ENCODE measurements around the gene EFNA5. TPM values are rescaled to one million over a fixed set of nuclear protein-coding genes. Genes with fewer than 3 reads are reported as not detected.
"Not testable (repeated sequence)": the region's sequence is repeated elsewhere in the genome, so short reads cannot be mapped to it uniquely, and the experiment has no call there.

EFNA5 gene
- polyA plus RNA-seq, 4 donors, result 26.8 to 40.8 (median 31.8) TPM

DNA sequence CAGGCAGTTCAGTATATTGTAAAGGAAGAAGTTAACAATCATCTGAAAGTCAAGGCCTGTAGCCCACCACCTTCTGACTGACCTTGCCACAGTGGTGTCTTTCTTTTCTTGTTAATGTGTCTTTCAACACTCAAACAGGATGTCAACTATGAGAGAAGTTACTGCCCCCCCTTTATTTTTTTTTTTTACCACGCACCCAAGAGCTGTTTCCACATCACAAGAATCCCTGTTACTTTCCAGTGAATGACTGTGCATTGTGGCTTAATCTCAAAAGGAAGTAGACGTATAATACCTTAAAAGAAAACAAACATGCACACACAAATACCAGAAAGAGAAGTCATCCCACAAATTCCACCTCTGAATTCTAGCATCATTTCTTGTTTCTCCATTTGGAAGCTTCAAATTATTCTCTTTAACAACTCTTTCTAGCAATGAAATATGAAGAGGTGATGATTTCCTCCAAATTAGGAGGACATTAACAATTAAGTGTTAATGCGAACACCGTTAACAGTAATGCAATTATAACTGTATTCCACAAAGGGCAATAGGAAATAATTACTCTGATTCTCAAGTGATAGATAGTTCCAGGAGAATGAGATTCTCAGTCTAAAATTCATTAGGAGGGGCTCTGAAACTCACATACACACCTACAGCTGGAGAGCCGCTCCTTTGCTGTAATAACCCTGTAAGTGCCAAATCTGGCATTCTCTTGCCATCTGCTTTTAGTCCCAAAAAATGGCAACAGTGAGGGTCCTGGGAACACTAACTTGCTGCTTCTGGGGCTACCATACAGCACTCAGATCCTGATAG, 201.0 kb downstream of the EFNA5 start:
- no peak for DNase-seq (ENCODE audit: low read depth in 4 of 4, low spot score in 3 of 4)

DNA sequence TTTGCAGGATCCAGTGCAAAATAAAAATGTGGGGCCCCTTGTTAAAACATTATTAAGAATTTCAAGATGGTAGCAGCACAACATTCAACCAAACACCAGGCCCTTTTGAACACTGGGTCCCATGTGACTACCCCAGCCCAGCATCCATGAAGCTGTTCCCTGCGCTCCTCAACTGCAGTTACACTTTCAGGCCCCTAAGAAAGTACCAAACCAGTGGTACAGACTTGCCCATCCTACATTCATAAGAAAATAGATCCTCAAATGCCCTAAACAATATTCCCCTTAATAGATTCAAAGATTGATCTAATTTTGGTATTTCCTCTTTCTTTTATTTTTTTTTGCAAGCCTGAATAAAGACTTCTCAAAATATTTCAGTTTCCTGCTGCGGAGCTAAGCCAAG, 201.7 kb downstream of the EFNA5 start:
- DNase-seq (ENCODE audit: low read depth in 4 of 4, low spot score in 3 of 4), result no peak

DNA sequence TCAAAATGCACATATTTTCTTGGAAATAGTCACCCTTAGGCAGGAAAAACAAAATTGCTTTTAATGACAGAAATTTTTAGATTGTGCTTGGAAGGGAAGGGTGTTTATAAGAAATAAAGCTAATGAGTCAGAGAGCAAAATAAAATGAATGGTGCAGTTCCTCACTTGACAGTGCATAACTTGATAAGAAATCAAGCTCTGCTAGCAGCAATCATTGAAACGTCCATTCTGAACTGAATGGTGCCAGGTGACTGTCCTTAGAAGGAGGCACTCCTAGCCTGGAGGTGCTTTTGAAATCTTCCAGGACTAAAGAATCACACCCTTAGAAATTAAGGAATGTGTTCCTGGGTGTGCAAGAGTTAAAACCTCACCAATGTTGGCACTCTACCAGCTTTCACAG, 202.5 kb downstream of the EFNA5 start:
- no peak for DNase-seq (ENCODE audit: low read depth in 4 of 4, low spot score in 3 of 4)

DNA sequence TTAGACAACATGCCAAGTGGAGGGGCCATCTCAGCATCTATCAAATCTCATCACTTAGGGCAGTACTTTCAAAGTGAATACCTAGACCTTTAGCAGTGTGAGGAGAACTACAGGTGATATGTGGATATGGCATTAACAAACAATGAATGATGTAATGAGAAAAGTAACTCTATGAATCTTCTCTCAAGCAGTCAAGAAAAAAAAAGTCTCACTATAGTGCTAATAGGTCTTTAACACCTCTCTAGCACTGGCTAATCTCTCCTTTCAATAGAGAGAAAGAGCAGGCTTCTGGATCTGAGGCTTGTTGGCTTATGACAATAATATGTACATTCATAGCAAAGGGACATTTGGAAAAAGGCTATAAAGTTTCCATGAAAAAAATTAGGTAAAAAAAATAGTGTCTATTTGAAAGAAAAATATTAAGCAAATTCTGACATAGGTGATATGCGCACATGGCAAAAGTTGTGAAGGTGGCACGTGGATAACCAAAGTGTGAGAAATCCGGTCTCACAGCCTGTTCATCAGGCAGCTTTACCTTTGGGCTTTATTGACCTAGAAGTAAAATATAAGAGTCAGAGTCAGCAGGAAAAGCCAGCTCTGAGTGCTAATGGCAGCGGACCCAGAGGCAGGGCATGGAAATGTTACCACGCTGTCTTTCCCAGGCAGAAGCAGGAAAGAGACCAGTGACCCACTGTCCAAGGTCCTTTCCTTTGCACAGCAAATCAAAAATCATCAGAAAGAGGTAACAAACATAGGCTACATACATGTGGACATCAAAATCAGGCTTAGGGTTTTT, 203.4 kb downstream of the EFNA5 start:
- no peak for DNase-seq (ENCODE audit: low read depth in 4 of 4, low spot score in 3 of 4)

DNA sequence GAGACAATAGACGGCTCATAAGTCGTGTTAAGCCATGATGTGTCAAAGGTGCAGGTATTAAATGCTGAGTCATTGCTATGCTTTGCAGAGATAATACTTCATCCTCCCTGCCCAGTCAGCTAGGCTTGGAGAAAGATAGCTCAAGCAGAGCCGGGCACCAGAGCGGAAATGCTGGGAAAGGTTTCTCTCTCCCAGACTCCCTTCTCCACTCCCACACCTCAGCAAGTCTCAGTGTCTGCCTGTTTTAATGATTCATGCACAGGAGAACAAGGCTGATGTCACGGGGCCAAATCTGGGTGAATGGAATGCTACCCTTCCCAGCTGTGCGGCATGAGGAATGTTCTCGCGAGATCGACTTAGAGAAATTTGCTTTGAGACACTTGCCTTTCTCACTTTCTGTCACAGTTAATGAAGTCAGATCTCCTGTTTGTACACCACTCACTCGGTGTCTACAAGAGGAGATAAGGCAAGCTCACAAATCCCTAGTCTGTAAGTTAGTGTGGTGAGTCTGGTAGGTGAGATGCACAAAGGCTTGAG, 204.4 kb downstream of the EFNA5 start:
- peak; percentile 62 to 82 (median 66) for DNase-seq (ENCODE audit: low read depth in 4 of 4, low spot score in 3 of 4)

DNA sequence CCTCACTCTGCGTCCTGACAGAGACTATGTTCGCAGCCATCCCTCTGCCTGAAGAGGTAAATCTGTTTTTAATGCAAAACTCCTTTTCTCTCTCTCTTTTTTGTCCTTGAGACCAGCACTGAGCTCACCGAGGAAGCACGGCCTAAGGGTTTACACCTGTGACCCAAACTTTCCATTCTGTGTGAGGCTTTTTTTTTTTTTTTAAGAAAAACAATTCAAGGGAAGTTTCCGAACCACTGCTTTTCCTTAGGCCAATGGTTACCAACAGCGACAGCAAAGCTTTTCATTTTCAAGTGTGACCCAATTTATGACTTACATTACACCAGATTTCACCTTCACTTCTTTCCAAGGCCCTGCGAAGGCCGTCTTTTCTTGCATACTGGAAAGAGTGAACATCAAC, 205.9 kb downstream of the EFNA5 start:
- DNase-seq (ENCODE audit: low read depth in 4 of 4, low spot score in 3 of 4), result no peak

DNA sequence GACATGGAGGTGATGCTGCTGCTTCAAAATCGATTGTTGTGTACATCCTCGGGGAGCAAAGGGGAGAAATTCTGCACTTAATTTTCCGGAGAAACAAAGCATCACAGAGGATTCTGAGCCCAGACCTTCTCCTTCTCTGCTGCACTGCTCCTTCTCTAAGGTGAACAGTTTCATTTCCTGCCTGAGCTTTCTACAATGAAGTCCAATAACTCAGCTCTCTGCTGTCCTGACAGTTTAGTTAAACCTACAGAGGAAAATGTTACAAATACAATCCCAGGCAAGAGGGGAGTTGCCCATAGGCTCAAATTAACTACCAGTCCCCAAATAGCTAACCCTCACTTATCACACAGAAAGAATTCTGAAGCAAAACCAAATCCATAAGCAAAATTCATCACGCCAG, 206.3 kb downstream of the EFNA5 start:
- DNase-seq (ENCODE audit: low read depth in 4 of 4, low spot score in 3 of 4), result no peak

DNA sequence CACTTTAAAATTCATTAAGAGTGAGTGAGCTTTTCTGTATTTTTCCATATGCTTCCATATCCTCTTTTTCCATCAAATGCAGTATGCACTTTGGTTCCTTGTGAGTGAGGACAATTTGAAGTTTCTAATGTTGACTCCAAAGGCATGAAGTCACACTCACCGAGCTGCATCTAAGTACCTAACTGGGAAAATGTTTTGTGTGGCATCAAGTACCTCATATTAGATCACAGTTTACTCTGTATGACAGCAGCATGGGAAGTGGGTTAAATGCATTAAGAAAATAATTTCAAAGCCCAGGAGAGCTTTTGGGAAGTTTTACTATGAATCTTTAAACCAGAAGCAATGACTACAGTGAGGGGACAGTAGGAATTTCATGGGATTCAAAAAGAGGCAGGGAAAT, 207.0 kb downstream of the EFNA5 start:
- no peak for DNase-seq (ENCODE audit: low read depth in 4 of 4, low spot score in 3 of 4)

DNA sequence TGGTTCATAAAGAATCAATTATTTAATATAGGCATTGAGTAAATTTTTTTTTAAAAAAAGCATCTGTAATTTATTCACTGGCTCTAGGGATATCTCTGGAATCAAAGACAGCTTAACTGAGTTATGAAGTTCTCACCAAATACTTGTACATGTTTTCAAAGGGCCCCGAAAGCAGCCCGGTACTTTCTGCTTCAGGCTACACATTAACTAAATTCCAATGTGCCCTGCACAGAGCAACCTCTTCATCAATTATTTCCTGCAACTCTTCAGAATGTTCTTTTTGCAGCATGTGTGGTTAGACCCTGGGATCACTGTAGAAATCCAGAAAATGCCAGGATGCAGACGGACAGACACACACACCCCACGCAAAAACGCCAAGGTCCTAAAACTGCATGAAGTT, 209.0 kb downstream of the EFNA5 start:
- DNase-seq (ENCODE audit: low read depth in 4 of 4, low spot score in 3 of 4), result no peak

DNA sequence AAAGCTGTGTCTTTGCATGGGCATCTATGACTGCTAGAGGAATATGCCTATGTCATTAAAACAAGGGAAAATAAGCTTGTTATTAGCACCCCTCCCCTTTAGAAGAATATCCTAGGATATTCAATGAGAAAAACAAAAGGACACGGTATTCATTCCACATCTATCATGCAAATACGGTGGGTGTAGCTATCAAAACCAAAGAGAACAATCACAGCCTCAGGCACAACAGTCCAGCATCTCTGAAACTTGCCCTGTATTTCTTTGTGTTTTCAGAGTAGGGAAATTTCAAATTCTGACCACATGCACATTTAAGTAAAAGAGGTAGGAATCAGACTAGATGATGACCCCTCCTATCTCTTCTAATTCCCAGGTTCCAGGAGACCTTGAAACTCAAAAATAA, 209.9 kb downstream of the EFNA5 start:
- DNase-seq (ENCODE audit: low read depth in 4 of 4, low spot score in 3 of 4), result no peak

DNA sequence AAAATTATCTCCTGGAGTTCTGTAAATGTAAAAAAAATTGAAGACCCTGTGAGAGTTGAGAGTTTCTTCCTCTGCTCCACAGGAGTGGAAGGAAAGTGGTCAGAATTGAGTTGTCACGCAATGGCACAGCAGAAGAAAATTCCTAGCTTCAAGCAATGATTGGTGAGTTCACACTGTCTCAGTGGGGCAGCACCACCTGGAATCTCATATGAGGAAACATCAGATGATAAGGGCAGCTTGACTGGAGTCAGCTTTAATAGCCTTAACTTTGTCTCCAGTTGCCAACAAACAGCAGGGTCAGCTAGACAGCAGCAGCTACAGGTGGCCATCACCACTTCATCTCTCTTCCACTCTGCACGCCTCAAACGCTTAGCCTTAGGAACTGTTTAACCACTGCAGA, 211.1 kb downstream of the EFNA5 start:
- DNase-seq (ENCODE audit: low read depth in 4 of 4, low spot score in 3 of 4), result no peak

DNA sequence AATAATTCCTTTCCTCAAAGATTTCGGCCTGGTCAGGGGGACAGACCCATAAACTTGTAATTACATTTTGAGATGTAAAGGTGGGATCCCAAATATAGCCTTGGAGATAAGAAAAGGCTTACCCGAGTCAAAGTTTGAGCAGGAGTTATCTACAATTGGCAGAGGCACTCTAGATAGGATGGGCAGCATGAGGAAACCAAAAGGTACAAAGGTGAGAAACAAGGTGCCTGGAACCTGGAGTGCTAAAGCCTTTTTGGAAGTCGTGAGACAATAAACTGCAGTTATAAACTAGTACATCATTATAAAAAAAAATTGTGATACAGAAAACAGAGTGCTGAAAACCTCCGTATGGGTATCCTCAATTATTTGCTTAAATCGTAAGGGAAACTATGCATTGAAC, 212.4 kb downstream of the EFNA5 start:
- no peak for DNase-seq (ENCODE audit: low read depth in 4 of 4, low spot score in 3 of 4)

DNA sequence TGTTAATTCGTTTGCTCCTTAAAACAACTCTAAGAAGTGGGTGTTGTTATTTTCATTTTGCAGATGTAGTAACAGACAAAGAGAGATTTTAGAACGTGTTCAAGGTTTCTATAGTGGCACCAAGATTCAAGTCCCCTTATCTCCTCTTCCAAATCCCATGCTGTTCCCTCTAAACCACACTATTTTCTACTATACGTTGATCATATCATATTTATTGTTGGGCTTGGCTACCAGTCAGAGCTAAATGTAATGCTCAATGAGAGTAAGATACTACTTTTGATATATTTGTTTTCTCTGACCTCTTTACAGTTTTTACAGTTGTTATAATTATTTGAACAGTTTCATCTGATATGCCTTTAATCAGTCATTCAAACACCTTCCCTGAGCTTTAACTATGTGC, 212.9 kb downstream of the EFNA5 start:
- no peak for DNase-seq (ENCODE audit: low read depth in 4 of 4, low spot score in 3 of 4)

DNA sequence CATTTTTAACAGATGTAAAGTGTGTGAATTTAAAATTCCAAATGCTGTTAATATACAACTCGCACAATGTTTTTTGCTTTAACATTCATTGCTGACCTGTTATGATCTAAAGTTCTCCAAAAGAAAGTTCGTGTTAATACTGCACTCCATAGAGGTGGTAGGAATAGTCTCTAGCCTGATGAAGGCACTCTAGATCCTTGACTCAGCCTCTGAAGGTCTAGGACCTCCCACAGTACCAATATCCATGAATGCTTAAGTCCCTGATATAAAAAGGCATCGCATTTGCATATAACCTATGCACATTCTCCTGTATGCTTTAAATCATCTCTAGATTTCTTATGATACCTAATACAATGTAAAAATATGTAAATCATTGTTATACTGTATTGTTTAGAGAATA, 213.6 kb downstream of the EFNA5 start:
- DNase-seq (ENCODE audit: low read depth in 4 of 4, low spot score in 3 of 4), result no peak

DNA sequence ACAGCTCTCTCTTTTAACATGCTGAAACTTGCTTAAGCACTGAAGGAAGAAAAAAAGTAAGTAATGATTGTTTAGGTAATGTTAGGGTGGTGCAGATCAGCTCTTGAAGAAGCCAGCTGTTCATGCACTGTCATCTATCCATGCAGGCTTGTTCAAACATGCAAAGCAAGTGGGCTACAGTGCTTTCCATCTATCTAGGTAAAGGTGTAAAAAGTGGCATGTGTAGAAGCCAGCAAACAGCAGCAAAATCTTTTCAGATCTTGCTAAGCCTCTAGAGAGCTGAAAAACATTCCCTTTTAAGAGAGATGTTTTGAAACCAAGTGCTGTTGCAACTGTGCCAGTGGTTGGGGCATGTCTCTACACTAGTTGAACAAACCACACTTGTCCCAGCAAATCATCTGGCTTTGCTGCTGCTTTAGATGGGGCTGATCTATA, 214.4 kb downstream of the EFNA5 start:
- DNase-seq (ENCODE audit: low read depth in 4 of 4, low spot score in 3 of 4), result no peak

DNA sequence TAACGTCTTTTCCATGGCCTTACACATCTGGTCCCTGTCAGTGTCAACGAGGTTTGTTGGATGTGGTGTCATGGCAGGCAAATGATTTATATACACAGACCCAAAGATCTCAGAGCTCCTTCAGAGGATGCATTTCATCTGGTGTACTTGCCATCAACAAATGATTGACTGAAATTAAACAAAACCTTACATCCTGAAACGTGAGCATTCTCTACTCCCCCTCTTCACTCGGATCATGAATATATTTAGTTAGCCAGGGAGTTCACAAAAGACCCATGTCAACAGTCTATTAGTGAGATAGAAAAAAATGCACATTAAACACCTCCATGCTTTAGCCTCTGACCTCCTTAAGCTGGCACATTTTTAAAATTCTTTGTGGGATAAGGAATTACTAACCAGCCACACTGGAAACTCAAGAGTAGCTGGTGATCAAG, 215.6 kb downstream of the EFNA5 start:
- DNase-seq (ENCODE audit: low read depth in 4 of 4, low spot score in 3 of 4), result peak in 1 of 4 donors; percentile 61

DNA sequence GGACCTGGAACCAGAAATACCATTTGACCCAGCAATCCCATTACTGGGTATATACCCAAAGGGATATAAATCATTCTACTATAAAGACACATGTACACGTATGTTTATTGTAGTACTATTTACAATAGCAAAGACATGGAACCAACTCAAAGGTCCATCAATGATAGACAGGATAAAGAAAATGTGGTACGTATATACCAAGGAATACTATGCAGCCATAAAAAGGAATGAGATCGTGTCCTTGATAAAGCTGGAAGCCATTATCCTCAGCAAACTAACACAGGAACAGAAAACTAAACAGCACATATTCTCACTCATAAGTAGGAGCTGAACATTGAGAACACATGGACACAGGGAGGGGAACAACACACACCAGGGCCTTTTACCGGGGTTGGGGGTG, 218.9 kb downstream of the EFNA5 start:
- DNase-seq (ENCODE audit: low read depth in 4 of 4, low spot score in 3 of 4), result not testable (repeated sequence)

DNA sequence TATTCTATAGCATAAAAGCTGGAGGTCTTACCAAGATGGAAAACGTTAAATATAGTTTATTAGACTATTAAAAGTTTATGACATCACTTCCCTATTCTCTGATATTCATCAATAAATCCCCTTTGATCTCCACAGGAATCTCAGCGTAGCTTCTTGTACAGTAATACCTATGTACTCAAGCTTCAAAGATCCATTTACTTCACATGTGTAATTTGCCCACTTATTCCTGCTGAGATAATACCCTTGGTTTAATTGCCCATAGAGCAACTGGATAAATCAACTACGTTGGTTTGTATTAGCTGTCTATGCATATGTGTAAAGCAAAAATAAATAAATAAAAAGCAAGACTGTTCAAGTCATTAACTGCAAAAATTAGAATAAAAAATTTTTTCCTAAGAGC, 219.7 kb downstream of the EFNA5 start:
- DNase-seq (ENCODE audit: low read depth in 4 of 4, low spot score in 3 of 4), result no peak

DNA sequence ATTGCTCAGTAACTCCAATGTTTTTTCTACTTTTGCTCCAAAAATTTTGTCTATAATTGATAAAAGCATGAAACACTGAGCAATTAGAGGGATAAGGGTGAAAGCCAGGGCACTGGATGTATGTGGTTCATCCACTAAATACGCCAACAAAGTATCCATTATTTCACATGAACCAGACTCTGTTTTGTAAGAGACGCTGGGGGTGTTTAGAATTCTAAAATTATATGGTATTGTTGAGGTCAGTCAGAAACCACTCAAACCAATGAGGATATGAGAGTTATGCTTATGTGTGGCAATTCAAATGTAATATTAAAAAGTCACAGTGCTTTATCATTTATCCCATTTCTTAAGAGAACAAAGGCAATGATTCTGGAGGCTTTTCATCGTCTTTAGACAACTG, 220.2 kb downstream of the EFNA5 start:
- no peak for DNase-seq (ENCODE audit: low read depth in 4 of 4, low spot score in 3 of 4)

DNA sequence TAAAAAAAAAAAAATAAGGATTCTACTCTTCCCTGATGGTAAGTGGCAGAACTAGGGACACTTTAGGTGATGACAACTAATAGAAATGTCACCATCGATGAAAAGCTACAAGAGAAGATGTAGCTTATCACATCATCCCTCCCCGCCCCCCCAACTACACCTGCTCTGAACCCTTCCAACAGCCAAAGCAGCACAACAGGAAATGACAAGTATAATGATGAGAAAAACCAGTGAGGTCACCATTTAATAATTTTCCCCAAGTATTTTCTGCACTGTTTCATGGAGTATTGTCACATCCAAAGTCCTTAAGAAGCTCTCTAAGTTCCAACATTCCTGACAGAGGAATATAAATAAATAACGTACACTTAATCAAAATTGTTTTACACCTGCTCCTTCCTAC, 221.4 kb downstream of the EFNA5 start:
- DNase-seq (ENCODE audit: low read depth in 4 of 4, low spot score in 3 of 4), result no peak

DNA sequence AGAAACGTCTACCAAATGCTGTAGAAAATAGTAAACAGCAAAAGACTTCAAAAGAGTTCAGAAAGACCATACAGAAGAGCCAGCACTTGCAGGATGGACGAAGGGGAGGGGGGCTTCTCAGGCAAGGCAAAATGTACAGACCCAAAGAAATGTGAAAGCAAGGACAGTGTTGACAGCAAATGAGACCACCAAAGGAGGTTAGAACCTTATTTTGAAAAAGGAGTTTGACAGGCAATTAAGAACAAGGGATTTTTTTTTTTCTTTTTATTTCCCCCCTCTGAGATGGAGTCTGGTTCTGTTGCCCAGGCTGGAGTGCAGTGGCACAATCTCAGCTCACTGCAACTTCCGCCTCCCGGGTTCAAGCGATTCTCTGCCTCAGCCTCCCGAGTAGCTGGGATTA, 223.2 kb downstream of the EFNA5 start:
- no peak for DNase-seq (ENCODE audit: low read depth in 4 of 4, low spot score in 3 of 4)

DNA sequence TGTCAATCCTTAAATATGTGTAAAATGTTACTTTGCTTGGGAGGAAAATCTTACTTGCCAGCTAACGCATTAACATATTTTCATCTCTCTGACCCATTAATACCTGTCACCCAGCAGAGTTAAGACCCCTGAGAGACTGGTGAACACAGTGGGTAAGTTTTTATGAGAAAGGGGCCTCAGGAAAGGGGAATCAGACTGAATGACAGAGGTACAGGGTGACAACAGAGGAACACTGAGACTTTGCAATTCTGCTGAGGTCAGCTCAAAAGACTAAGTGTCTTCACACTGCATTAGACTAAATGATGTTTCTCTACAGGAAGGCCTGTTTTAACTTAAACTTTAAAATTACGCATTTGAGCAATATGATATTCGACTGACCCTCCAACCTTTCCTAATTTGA, 223.8 kb downstream of the EFNA5 start:
- no peak for DNase-seq (ENCODE audit: low read depth in 4 of 4, low spot score in 3 of 4)

Measured in left renal pelvis (tissue), 4 donors.